GM12873 (cell line): ENCODE measurements around the gene PRDX6.

ENCODE experiments used
- TF ChIP-seq, protein P1 (sequence below): IDR thresholded peaks from 2 replicates; pipeline ENCODE4 v1.5.1; 2012; ENCODE audit warnings: low read depth, mild to moderate bottlenecking, moderate library complexity, low read length, control low read depth; ENCODE audit not compliant: insufficient read depth; ENCODE audit errors: missing control alignments

PRDX6 gene

DNA sequence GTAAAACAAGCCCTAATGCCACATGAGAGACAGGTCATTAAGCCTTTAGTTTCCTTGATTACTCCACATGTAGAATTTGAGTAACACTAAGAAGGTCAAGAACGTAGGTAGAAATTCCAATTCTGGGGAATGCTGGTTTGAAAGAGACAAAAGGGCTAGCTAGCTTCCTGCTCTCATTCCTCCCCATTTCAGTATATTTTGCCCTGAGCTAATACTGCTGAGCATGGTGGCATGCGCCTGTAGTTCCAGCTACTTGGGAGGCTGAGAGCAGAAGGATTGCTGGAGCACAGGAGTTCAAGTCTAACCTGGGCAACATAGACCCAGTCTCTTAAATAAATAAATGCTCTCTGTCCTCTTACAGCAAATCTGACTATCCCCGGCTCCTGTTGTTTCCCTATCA, 12.8 kb downstream of the PRDX6 start:
- TF ChIP-seq, protein P1, sequence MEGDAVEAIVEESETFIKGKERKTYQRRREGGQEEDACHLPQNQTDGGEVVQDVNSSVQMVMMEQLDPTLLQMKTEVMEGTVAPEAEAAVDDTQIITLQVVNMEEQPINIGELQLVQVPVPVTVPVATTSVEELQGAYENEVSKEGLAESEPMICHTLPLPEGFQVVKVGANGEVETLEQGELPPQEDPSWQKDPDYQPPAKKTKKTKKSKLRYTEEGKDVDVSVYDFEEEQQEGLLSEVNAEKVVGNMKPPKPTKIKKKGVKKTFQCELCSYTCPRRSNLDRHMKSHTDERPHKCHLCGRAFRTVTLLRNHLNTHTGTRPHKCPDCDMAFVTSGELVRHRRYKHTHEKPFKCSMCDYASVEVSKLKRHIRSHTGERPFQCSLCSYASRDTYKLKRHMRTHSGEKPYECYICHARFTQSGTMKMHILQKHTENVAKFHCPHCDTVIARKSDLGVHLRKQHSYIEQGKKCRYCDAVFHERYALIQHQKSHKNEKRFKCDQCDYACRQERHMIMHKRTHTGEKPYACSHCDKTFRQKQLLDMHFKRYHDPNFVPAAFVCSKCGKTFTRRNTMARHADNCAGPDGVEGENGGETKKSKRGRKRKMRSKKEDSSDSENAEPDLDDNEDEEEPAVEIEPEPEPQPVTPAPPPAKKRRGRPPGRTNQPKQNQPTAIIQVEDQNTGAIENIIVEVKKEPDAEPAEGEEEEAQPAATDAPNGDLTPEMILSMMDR: no peak

DNA sequence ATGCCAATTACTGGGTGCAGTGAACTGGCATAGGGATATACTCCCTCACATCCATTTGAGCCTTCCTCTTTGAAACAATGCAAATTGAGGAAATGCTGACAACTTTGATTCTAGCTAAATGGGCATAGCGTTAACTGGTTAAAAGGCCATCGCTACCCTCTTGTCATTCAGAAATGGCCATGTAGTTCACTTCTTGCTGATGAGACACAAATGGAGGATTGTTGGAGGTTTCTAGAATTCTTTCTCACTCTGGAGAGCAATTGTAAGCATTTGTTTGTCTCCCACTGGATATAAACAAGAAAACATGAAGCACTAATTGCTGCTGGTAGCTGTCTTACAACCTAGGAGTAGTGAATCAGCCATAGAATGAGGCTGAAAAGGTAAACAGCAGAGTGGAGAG, 14.4 kb downstream of the PRDX6 start:
- TF ChIP-seq, protein P1: no peak

DNA sequence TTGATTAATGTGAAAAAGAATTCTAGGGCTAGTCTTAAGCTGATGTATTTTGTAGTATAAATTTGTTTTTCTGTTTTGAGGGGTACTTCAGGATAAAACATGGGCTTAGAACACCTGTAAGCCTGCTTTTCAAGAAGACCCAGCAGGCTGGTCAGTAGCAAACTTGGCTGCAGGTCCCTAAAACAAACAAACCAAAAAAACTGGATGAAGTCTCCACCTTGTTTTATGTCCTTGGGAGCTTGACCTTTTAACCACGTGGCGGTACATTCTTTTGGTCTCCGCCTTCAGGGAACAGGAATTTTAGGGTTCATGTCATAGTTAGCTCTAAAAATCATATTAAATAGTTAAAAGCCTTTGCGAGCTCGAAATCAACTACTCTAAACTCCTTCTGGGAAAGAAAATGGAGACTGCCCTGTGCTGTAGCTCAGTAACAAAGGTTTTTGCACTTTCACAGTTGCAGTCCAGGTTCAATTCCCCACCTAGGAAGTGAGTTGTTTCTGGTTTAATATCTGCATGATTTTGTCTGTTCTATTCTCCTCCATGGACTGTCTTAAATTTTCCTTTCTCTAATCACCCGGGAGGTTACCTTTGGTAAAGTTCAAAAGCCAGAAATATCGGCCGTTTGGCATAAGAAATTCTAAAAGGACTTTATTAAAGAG, 18.6 kb downstream of the PRDX6 start:
- TF ChIP-seq, protein P1: no peak

DNA sequence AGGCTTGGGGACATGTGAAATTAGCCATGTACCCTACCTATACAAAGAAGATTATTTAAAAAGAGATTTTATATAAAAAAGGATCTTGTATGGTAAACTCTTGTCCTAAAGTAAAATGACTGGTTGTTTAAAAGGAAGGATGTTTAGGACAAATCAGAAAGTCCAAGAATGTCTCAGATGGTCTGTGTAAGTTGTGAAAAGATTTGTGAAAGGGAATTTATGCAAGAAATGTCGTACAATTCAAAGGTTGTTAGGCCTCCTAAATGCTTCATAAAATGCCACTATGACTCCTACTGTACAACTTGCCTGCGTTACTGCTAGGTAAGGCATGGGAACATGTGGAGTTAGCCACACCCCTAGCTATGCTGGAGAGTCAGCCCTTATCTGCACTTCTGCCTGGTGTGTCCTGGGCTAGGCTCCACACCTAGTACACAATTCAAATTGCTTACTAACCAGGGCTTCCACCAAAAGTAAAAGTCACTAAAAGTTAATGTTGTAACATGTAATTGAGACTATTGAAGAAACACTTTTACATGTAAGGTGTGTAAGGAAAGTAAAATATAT, 19.7 kb downstream of the PRDX6 start:
- TF ChIP-seq, protein P1: no peak

DNA sequence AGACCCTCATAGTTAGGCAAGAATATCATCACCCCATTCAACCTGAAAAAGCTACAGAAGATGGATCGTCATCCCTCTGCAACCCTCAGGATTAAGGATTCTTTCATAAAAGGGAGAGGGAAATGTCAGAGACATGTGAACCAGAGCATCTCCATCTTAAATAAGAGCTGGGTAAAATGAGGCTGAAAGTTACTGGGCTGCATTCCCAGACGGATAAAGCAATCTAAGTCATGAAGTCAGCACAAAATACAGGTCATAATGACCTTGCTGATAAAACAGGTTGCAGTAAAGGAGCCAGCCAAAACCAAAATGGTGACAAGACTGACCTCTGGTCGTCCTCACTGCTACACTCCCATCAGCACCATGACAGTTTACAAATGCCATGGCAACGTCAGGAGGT, 22.6 kb downstream of the PRDX6 start:
- TF ChIP-seq, protein P1: no peak

DNA sequence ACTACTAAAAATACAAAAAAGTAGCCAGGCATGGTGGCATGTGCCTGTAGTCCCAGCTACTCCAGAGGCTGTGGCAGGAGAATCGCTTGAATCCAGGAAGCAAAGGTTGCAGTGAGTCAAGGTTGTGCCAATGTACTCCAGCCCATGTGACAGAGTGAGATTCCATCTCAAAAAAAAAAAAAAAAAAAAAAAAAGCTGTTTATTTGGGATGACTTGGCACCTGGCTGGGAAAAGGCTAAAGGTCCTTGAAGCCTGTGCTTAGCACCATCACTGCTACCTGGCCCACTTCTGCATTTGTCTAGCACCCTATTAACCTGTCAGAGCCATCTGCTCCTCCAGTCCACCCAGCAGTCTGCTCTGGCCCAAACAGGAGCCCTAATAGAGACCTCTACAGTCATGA, 25.0 kb downstream of the PRDX6 start:
- TF ChIP-seq, protein P1: no peak

DNA sequence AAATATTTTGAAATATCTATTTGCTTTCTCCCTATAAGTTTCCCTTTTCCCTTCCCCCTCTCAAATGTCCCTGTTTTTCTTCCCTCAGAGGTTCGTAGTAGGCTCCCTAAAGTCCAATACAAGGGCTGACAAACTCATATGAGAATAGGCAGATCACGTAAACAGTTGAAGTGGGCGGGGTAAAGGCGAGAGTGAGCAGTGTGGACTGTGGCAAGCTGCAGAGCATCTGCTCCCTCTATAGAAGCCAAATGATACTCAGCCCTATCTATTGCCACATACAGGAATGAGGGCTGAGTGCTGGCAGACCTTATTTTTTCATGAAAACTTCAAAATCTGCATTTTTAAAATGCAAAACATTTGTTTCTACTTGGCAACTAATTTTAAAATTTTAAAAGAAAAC, 26.3 kb downstream of the PRDX6 start:
- TF ChIP-seq, protein P1: no peak

DNA sequence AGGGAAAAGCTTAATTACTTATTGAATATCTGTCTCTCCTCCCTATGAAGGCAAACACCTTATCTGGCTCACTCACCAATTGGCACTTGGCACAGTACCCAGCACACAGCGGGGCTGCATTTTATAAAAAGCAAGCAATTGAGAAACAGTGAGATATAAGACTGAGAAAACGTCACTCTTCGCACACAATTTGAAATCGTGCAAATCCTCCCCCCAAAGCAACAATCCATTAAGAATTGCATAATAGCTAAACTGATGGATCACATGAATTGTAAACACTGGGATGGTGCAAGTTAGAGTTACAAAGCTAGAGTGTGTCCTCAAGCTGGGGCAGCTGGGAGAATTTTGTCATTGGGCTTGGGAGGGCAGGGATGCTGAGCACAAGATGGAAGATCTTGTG, 27.1 kb downstream of the PRDX6 start:
- TF ChIP-seq, protein P1: no peak
